ENCODE results near the gene TMEM187. TPM values are rescaled to one million over a fixed set of nuclear protein-coding genes. Genes with fewer than 3 reads are reported as not detected.

The TMEM187 gene
- total RNA-seq, 1 experiment from 2014 or later: 23.4 TPM

Small RNA genes lying within 50 kb of the gene (small RNA-seq; reads per million reads assigned to genes)
- not detected for gene MIR3202-1

Other genes with a start within 250 kb of the TMEM187 start
- 387 and 409 TPM in 2 replicates for gene BCAP31, start 248.4 kb upstream of the TMEM187 start, total RNA-seq (2014; rRNA removed; shearing (Covaris generic))
- gene ABCD1, start 247.9 kb upstream of the TMEM187 start, total RNA-seq (2014; rRNA removed; shearing (Covaris generic)): 28.2 and 31.6 TPM in 2 replicates
- 7.0 and 10.3 TPM in 2 replicates for gene PLXNB3, start 208.5 kb upstream of the TMEM187 start, total RNA-seq (2014; rRNA removed; shearing (Covaris generic))
- 1.1 and 5.6 TPM in 2 replicates for gene SRPK3, start 191.7 kb upstream of the TMEM187 start, total RNA-seq (2014; rRNA removed; shearing (Covaris generic))
- 173 and 197 TPM in 2 replicates for gene IDH3G, start 178.4 kb upstream of the TMEM187 start, total RNA-seq (2014; rRNA removed; shearing (Covaris generic))
- 496 and 561 TPM in 2 replicates for gene SSR4, start 178.1 kb upstream of the TMEM187 start, total RNA-seq (2014; rRNA removed; shearing (Covaris generic))
- gene PDZD4, start 142.2 kb upstream of the TMEM187 start, total RNA-seq (2014; rRNA removed; shearing (Covaris generic)): 0.33 TPM in 1 of 2 replicates, not detected in the other
- not detected in 2 replicates for gene L1CAM, start 86.6 kb upstream of the TMEM187 start, total RNA-seq (2014; rRNA removed; shearing (Covaris generic))
- not detected in 2 replicates for gene AVPR2, start 68.1 kb upstream of the TMEM187 start, total RNA-seq (2014; rRNA removed; shearing (Covaris generic))
- gene ARHGAP4, start 46.5 kb upstream of the TMEM187 start, total RNA-seq (2014; rRNA removed; shearing (Covaris generic)): 3.4 and 6.5 TPM in 2 replicates
- 304 and 321 TPM in 2 replicates for gene NAA10, start 37.7 kb upstream of the TMEM187 start, total RNA-seq (2014; rRNA removed; shearing (Covaris generic))
- 0.08 and 0.91 TPM in 2 replicates for gene RENBP, start 28.1 kb upstream of the TMEM187 start, total RNA-seq (2014; rRNA removed; shearing (Covaris generic))
- 106 and 124 TPM in 2 replicates for gene HCFC1, start 936 bp upstream of the TMEM187 start, total RNA-seq (2014; rRNA removed; shearing (Covaris generic))
- gene IRAK1, start 47.1 kb downstream of the TMEM187 start, total RNA-seq (2014; rRNA removed; shearing (Covaris generic)): 536 and 557 TPM in 2 replicates
- gene MECP2, start 125.0 kb downstream of the TMEM187 start, total RNA-seq (2014; rRNA removed; shearing (Covaris generic)): 41.6 and 52.9 TPM in 2 replicates
- not detected in 2 replicates for gene OPN1LW, start 171.5 kb downstream of the TMEM187 start, total RNA-seq (2014; rRNA removed; shearing (Covaris generic))
- not detected in 2 replicates for gene OPN1MW, start 209.8 kb downstream of the TMEM187 start, total RNA-seq (2014; rRNA removed; shearing (Covaris generic))
- not detected in 2 replicates for gene OPN1MW2, start 247.0 kb downstream of the TMEM187 start, total RNA-seq (2014; rRNA removed; shearing (Covaris generic))